GM12878 (cell line): ENCODE data around the gene LGALS3BP. TPM values are rescaled to one million over a fixed set of nuclear protein-coding genes. Genes with fewer than 3 reads are reported as not detected.

Experiments
- ATAC-seq: fragments of 200-7000 bp; cut with Tn5 transposase; 3 replicates; pipeline ENCODE4 v1.9.1; 2020; ENCODE audit warnings: mild to moderate bottlenecking, moderate library complexity
- BruUV-seq: library from RNA; stranded (reverse); fragments of 400-500 nt; replicated peaks from 2 replicates; lab custom pipeline; 2021; lab: Mats Ljungman, UMichigan
- CTCF ChIA-PET: fragments of 300-600 bp; sonication (Branson Sonifier 250); formaldehyde crosslinking; extraction: SDS; loops from one replicate; lab custom pipeline; 2021; ENCODE audit warnings: inconsistent platforms; lab: Yijun Ruan, JAX
- POLR2A ChIA-PET: fragments of 350-600 bp; formaldehyde crosslinking; extraction: SDS; loops from one replicate; lab custom pipeline; 2021; ENCODE audit warnings: inconsistent platforms; lab: Charles Lee
- RAD21 ChIA-PET: fragments of 300-600 bp; sonication (Branson Sonifier 250); formaldehyde crosslinking; loops from one replicate; lab custom pipeline; 2023; ENCODE audit warnings: antibody characterized with exemption; ENCODE audit not compliant: unreplicated experiment; lab: Charles Lee
- SMC1A ChIA-PET: fragments of 300-600 bp; sonication (Branson Sonifier 250); formaldehyde crosslinking; loops from one replicate; lab custom pipeline; 2023; ENCODE audit not compliant: unreplicated experiment, uncharacterized antibody; lab: Charles Lee
- DNase-seq: peaks from one replicate; pipeline ENCODE4 v3.0.0-alpha.2; 2011; ENCODE audit warnings: low read depth, low spot score
- FAIRE-seq: peaks from 3 replicates; lab custom pipeline; 2011; peaks lifted over from hg19 to GRCh38; lab: Jason Lieb, UNC
- H2AFZ ChIP-seq: 2 replicates; pipeline ENCODE4 v1.6.0; 2011; ENCODE audit warnings: low read depth, low read length, control low read depth; ENCODE audit not compliant: control insufficient read depth
- H3K27ac ChIP-seq: 2 replicates; pipeline ENCODE4 v1.5.1; 2011; ENCODE audit warnings: control low read depth; ENCODE audit not compliant: control insufficient read depth, insufficient read depth
- H3K27me3 ChIP-seq, 2 experiments: replicated peaks in 1 of 2; 2 replicates each; pipeline versions ENCODE4 v1.6.0 to v1.6.1; 2011; ENCODE audit warnings: low read length in 1 of 2; ENCODE audit not compliant: control insufficient read depth in 2 of 2, insufficient read depth in 2 of 2
- H3K36me3 ChIP-seq, 2 experiments: 2 replicates each; pipeline ENCODE4 v1.5.1; 2011; ENCODE audit warnings: low read length in 1 of 2; ENCODE audit not compliant: control insufficient read depth in 2 of 2, insufficient read depth in 2 of 2
- H3K4me1 ChIP-seq: 2 replicates; pipeline ENCODE4 v1.6.1; 2011; ENCODE audit warnings: mild to moderate bottlenecking, low read length, moderate library complexity, mixed read lengths; ENCODE audit not compliant: control insufficient read depth, insufficient read depth
- H3K4me2 ChIP-seq: 2 replicates; pipeline ENCODE4 v1.6.0; 2011; ENCODE audit warnings: control low read depth; ENCODE audit not compliant: control insufficient read depth, insufficient read depth
- H3K4me3 ChIP-seq: fragments of 200-600 bp; sonication (generic); 2 replicates; pipeline ENCODE4 v1.5.1; 2016
- H3K79me2 ChIP-seq: 2 replicates; pipeline ENCODE4 v1.6.0; 2011; ENCODE audit warnings: low read length; ENCODE audit not compliant: control insufficient read depth, insufficient read depth
- H3K9ac ChIP-seq: 2 replicates; pipeline ENCODE4 v1.8.0; 2011; ENCODE audit warnings: low read length, control low read depth, mixed read lengths; ENCODE audit not compliant: control insufficient read depth, insufficient read depth
- H3K9me3 ChIP-seq: replicated peaks from 3 replicates; pipeline ENCODE4 v1.5.1; 2011; ENCODE audit warnings: mild to moderate bottlenecking, low read length; ENCODE audit not compliant: control insufficient read depth, insufficient read depth
- H4K20me1 ChIP-seq: 2 replicates; pipeline ENCODE4 v1.6.0; 2011; ENCODE audit not compliant: control insufficient read depth, insufficient read depth
- BCLAF1 ChIP-seq: fragments of 450-650 bp; IDR thresholded peaks from 2 replicates; pipeline ENCODE4 v1.6.1; 2017; ENCODE audit warnings: antibody characterized with exemption, mild to moderate bottlenecking, moderate library complexity
- BMI1 ChIP-seq: fragments of 450-650 bp; IDR thresholded peaks from 2 replicates; pipeline ENCODE4 v1.6.1; 2016; ENCODE audit warnings: mild to moderate bottlenecking, moderate library complexity, borderline replicate concordance
- EGR1 ChIP-seq, 2 experiments: IDR thresholded peaks; 1 replicate in 1 of 2; 2 replicates in 1 of 2; pipeline ENCODE4 v1.6.1; 2011 to 2012; ENCODE audit warnings: low read depth in 2 of 2, low read length in 2 of 2, borderline replicate concordance in 1 of 2, mild to moderate bottlenecking in 1 of 2, moderate library complexity in 1 of 2
- EP300 ChIP-seq, 2 experiments: fragments of 150-350 bp in 1 of 2; IDR thresholded peaks; 2 replicates each; pipeline ENCODE4 v1.6.1; 2011 to 2012; ENCODE audit warnings: low read depth in 2 of 2, low read length in 2 of 2, borderline replicate concordance in 1 of 2, improper control_type of control experiment in 1 of 2, inconsistent platforms in 1 of 2; ENCODE audit not compliant: control insufficient read depth in 1 of 2
- HDGF ChIP-seq: fragments of 450-650 bp; IDR thresholded peaks from 2 replicates; pipeline ENCODE4 v1.6.1; 2016; ENCODE audit warnings: antibody characterized with exemption
- MTA2 ChIP-seq: fragments of 450-650 bp; IDR thresholded peaks from 2 replicates; pipeline ENCODE4 v1.6.1; 2016; ENCODE audit warnings: low read depth, mild to moderate bottlenecking, moderate library complexity
- MTA3 ChIP-seq: IDR thresholded peaks from 2 replicates; pipeline ENCODE4 v1.6.1; 2012; ENCODE audit warnings: low read length, inconsistent platforms, borderline replicate concordance
- PKNOX1 ChIP-seq: fragments of 450-650 bp; IDR thresholded peaks from 2 replicates; pipeline ENCODE4 v1.6.1; 2016; ENCODE audit warnings: mild to moderate bottlenecking
- RFX5 ChIP-seq: IDR thresholded peaks from 2 replicates; pipeline ENCODE4 v1.6.1; 2011; ENCODE audit warnings: low read depth, low read length, improper control_type of control experiment
- SIX5 ChIP-seq: IDR thresholded peaks from 2 replicates; pipeline ENCODE4 v1.6.1; 2011; ENCODE audit warnings: mild to moderate bottlenecking, low read depth, low read length, moderate library complexity; ENCODE audit not compliant: severe bottlenecking
- SMARCA5 ChIP-seq: fragments of 450-650 bp; IDR thresholded peaks from 2 replicates; pipeline ENCODE4 v1.6.1; 2017; ENCODE audit warnings: mild to moderate bottlenecking
- SUZ12 ChIP-seq: fragments of 200-600 bp; sonication (generic); IDR thresholded peaks from one replicate; pipeline ENCODE4 v1.6.1; 2018; ENCODE audit warnings: antibody characterized with exemption, mild to moderate bottlenecking; ENCODE audit not compliant: unreplicated experiment
- WGBS: methylation state at CpG from one replicate; pipeline ENCODE4 v1.1.6; 2016; ENCODE audit warnings: low lambda C conversion rate; ENCODE audit not compliant: insufficient replicate concordance, insufficient coverage; ENCODE audit errors: missing lambda C conversion rate; 5-methylcytosine and 5-hydroxymethylcytosine counted together
- in situ Hi-C: fragments of 300-500 bp; cut with MboI; formaldehyde crosslinking; loops from 9 replicates; pipeline ENCODE4 v1.14.3; 2018; ENCODE audit warnings: mixed read lengths
- intact Hi-C: fragments of 100-400 bp; cut with micrococcal nuclease; formaldehyde crosslinking; loops from one replicate; pipeline ENCODE4 v1.14.2; 2022; ENCODE audit not compliant: unreplicated experiment
- polyA plus RNA-seq, 11 experiments: library from polyadenylated mRNA; depleted of rRNA in 4 of 11; unstranded in 6 of 11; stranded (reverse) in 5 of 11; fragments of >200 nt; fragmentation: Nextera tagmentation in 4 of 11; fragmentation: Illumina TruSeq in 1 of 11; extraction: Ambion mirVana in 4 of 11; extraction: Trizol in 1 of 11; gene quantifications; 1 replicate in 1 of 11; 2 replicates in 10 of 11; pipeline versions ENCODE4 v1.2.1 to v1.2.3, GENCODE V29; 2011 to 2016; ENCODE audit warnings: inconsistent platforms in 2 of 11, missing spikeins in 2 of 11, low read depth in 1 of 11
- total RNA-seq, 4 experiments: library from RNA; depleted of rRNA in 3 of 4; stranded (reverse); fragments of >200 nt in 3 of 4; fragmentation: Illumina TruSeq in 1 of 4; extraction: Trizol in 1 of 4; gene quantifications; 2 replicates each; pipeline versions ENCODE4 v1.2.1 to v1.2.3, GENCODE V29; 2013 to 2021
- TF ChIP-seq, protein P1 (sequence below): fragments of 150-350 bp; IDR thresholded peaks from 2 replicates; pipeline ENCODE4 v1.6.1; 2014; ENCODE audit warnings: mild to moderate bottlenecking, low read depth, low read length

The LGALS3BP gene
- total and polyA plus RNA-seq, 10 of the 15 experiments (the other 5 are each of a cell fraction or from before 2014, with no cell fraction given), result 0.52 to 5.2 (median 1.9) TPM

DNA sequence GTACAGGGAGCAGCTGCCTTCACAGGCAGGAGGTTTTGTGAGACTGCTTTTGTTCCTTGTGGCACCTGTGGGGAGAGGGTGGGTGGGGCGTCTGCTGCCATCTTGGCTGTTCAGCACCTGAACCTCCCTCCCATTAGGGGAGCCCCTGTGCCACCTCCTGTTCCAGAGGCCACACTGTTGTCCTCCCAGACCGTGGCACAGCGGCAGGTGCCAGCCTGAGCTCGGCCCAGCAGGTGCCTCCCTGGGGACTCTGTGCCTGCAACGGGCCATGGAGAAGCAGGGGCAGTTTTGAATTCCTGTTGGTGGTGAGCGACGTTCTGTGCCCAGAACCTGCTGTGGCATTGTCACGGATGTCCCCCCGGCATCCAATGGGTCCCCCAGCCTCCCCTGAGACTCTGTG lies 9.9 kb downstream of the LGALS3BP start (continued):
- TF ChIP-seq, protein P1, sequence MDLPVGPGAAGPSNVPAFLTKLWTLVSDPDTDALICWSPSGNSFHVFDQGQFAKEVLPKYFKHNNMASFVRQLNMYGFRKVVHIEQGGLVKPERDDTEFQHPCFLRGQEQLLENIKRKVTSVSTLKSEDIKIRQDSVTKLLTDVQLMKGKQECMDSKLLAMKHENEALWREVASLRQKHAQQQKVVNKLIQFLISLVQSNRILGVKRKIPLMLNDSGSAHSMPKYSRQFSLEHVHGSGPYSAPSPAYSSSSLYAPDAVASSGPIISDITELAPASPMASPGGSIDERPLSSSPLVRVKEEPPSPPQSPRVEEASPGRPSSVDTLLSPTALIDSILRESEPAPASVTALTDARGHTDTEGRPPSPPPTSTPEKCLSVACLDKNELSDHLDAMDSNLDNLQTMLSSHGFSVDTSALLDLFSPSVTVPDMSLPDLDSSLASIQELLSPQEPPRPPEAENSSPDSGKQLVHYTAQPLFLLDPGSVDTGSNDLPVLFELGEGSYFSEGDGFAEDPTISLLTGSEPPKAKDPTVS, result no peak
- no peak for TF ChIP-seq EP300 (IDR thresholded peaks at IDR 0.05; ENCODE audit: borderline replicate concordance in 1 of 2, control insufficient read depth in 1 of 2, low read depth in 2 of 2, low read length in 2 of 2)
- TF ChIP-seq MTA3, result no peak
- TF ChIP-seq SIX5, result no peak
- TF ChIP-seq SMARCA5, result no peak
- TF ChIP-seq, all 136 proteins: peak for 0

- Histone ChIP-seq H3K27me3 (no peaks in the 10 kb centered on the region), H3K79me2 (no peaks in the 10 kb centered on the region), H3K9ac (no peak overlapping the region), H3K4me2 (no peak overlapping the region), H3K4me1 (peaks cover 6% of the 10 kb centered on the region), H3K9me3 (no peaks in the 10 kb centered on the region), H4K20me1 (no peaks in the 10 kb centered on the region; the same call in 1 of the 2 replicates), H3K36me3 (no peaks in the 10 kb centered on the region), H2AFZ (no peak overlapping the region), H3K4me3 (no peak overlapping the region), H3K27ac (no peak overlapping the region)
- ATAC-seq (no peak), FAIRE-seq (no peak), DNase-seq (no peak)
- WGBS, result 44% methylated on average over 21 of the region's 21 CpGs
- intact Hi-C loops (no loop called here), in situ Hi-C loops (loop anchor here (5.0 kb wide), 1 partner anchor 106 kb away; no protein-coding TSS in a partner anchor)
- ChIA-PET POLR2A (no interaction called here), RAD21 (no interaction called here), SMC1A (interaction anchor here (0.7 kb wide), 1 partner anchor 47 kb away, joined by 3 read pairs; no protein-coding TSS in a partner anchor), CTCF (interaction anchor here (0.7 to 4.3 kb wide), 2 partner anchors 90 to 102 kb away, joined by 3 to 24 read pairs; no protein-coding TSS in a partner anchor)
- no TSS peak for BruUV-seq
- TF ChIP-seq PKNOX1, result no peak
- no peak for TF ChIP-seq HDGF
- no peak for TF ChIP-seq EGR1 (IDR thresholded peaks at IDR 0.05; ENCODE audit: borderline replicate concordance in 1 of 2, low read depth in 2 of 2, low read length in 2 of 2)
- TF ChIP-seq RFX5, result no peak
- TF ChIP-seq BMI1, result no peak
- TF ChIP-seq EP300 (IDR thresholded peaks at IDR 0.05; ENCODE audit: borderline replicate concordance in 1 of 2, control insufficient read depth in 1 of 2, low read depth in 2 of 2, low read length in 2 of 2), result no peak
- no peak for TF ChIP-seq MTA2
- TF ChIP-seq BCLAF1, result no peak
- no peak for TF ChIP-seq SUZ12
Observed at GRCh38 chr17:78967782-78968362, 11.9 kb downstream of the LGALS3BP start.
